Body of pancreas (tissue), 4 donors: ENCODE results near the gene FGF6. TPM values are rescaled to one million over a fixed set of nuclear protein-coding genes. Genes with fewer than 3 reads are reported as not detected.
"Not testable (repeated sequence)": the region's sequence is repeated elsewhere in the genome, so short reads cannot be mapped to it uniquely, and the experiment has no call there.

Experiments
- ATAC-seq: fragments of 150-250 bp; one replicate; pipeline ENCODE4 v1.9.1; 2016
- DNase-seq, 4 donors: peaks; one replicate each; pipeline ENCODE4 v3.0.0-alpha.2; 2019
- H3K27ac ChIP-seq, 4 donors: fragments of 200-600 bp; sonication (generic); 1 replicate in 3 of 4; 2 replicates in 1 of 4; pipeline versions ENCODE4 v1.5.1 to v1.6.1; 2016 to 2019; ENCODE audit warnings: mild to moderate bottlenecking in 1 of 4, mixed read lengths in 1 of 4, moderate library complexity in 1 of 4
- H3K27me3 ChIP-seq, 2 donors: fragments of 200-600 bp; sonication (generic); one replicate each; pipeline ENCODE4 v1.6.0; 2016; ENCODE audit warnings: mild to moderate bottlenecking in 1 of 2
- H3K36me3 ChIP-seq, 2 donors: fragments of 200-600 bp; sonication (generic); replicated peaks in 1 of 2; 2 replicates each; pipeline ENCODE4 v1.5.1; 2016; ENCODE audit warnings: low read depth in 2 of 2; ENCODE audit not compliant: insufficient read depth in 1 of 2
- H3K4me1 ChIP-seq: fragments of 200-600 bp; sonication (generic); one replicate; pipeline ENCODE4 v1.6.0; 2016
- H3K4me3 ChIP-seq, 2 donors: fragments of 200-600 bp; sonication (generic); 1 replicate in 1 of 2; 2 replicates in 1 of 2; pipeline ENCODE4 v1.5.1; 2016 to 2019
- H3K9me3 ChIP-seq, 3 donors: fragments of 200-600 bp; sonication (generic); 1 replicate in 2 of 3; 2 replicates in 1 of 3; pipeline ENCODE4 v1.5.1; 2016
- CTCF ChIP-seq, 7 experiments: fragments of 450-650 bp in 4 of 7; fragments of 200-600 bp in 3 of 7; sonication (generic) in 3 of 7; IDR thresholded peaks; one replicate each; pipeline ENCODE4 v1.5.1; 2016 to 2019; ENCODE audit warnings: antibody characterized with exemption in 7 of 7
- POLR2A ChIP-seq, 3 donors: fragments of 450-650 bp; IDR thresholded peaks; one replicate each; pipeline ENCODE4 v1.6.1; 2016; ENCODE audit warnings: antibody characterized with exemption in 3 of 3, mild to moderate bottlenecking in 2 of 3
- WGBS, 2 donors: methylation state at CpG; one replicate each; pipeline ENCODE4 v1.1.5; 2017; 5-methylcytosine and 5-hydroxymethylcytosine counted together
- intact Hi-C: fragments of 100-400 bp; cut with DNase I; formaldehyde crosslinking; loops from one replicate; pipeline ENCODE4 v1.15.1; 2023
- total RNA-seq, 2 donors: library from RNA; depleted of rRNA; stranded (reverse); fragments of >200 nt; gene quantifications; one replicate each; pipeline ENCODE4 v1.1.0, GENCODE V29; 2016

The FGF6 gene
- total RNA-seq, 2 donors from 2014 or later, result not detected

GRCh38 chr12:4412056-4412455, 33.6 kb downstream of the FGF6 start:
- 70 to 71% methylated on average over 3 of the region's 3 CpGs for WGBS, 2 donors
- peaks cover 0 to 3% of the 10 kb centered on the region in 2 donors for H3K27me3 ChIP-seq
- no peak for DNase-seq
- H3K4me1 ChIP-seq, result no peaks in the 10 kb centered on the region
- no peaks in the 10 kb centered on the region for H3K36me3 ChIP-seq
- no peak for ATAC-seq
- no peaks in the 10 kb centered on the region for H3K9me3 ChIP-seq
- H3K27ac ChIP-seq, result no peak overlapping the region
- TF ChIP-seq POLR2A (IDR thresholded peaks at IDR 0.05), result no peak
- TF ChIP-seq CTCF (IDR thresholded peaks at IDR 0.05), result no peak
- H3K4me3 ChIP-seq, result no peak overlapping the region
- intact Hi-C loops, result no loop called here

- H3K9me3 ChIP-seq, result no peaks in the 10 kb centered on the region
- no peaks in the 10 kb centered on the region for H3K36me3 ChIP-seq
- intact Hi-C loops, result no loop called here
- ATAC-seq (no peak), DNase-seq (no peak)
- H3K27me3 ChIP-seq, result no peaks in the 10 kb centered on the region
- WGBS, 2 donors, result 75 to 76% methylated on average over 3 of the region's 3 CpGs
- H3K4me1 ChIP-seq, result no peaks in the 10 kb centered on the region
- no peak overlapping the region for H3K27ac ChIP-seq
- no peak for TF ChIP-seq POLR2A (IDR thresholded peaks at IDR 0.05)
- no peak for TF ChIP-seq CTCF (IDR thresholded peaks at IDR 0.05)
- no peak overlapping the region for H3K4me3 ChIP-seq
These were observed 38.5 kb downstream of the FGF6 start for GRCh38 chr12:4407136-4407535.

- ATAC-seq, H3K4me1 ChIP-seq, H3K27me3 ChIP-seq, DNase-seq, H3K4me3 ChIP-seq, H3K27ac ChIP-seq, H3K36me3 ChIP-seq, intact Hi-C loops, H3K9me3 ChIP-seq: not testable (repeated sequence)
- 76 to 77% methylated on average over 8 of the region's 8 CpGs for WGBS, 2 donors
These were observed 40.6 kb downstream of the FGF6 start for GRCh38 chr12:4404877-4405637.

- Histone ChIP-seq H3K27me3 (no peaks in the 10 kb centered on the region), H3K27ac (no peak overlapping the region), H3K4me1 (no peaks in the 10 kb centered on the region), H3K4me3 (no peak overlapping the region), H3K36me3 (no peaks in the 10 kb centered on the region), H3K9me3 (no peaks in the 10 kb centered on the region)
- TF ChIP-seq POLR2A (IDR thresholded peaks at IDR 0.05) (no peak), CTCF (IDR thresholded peaks at IDR 0.05) (no peak)
- DNase-seq, result no peak
- no peak for ATAC-seq
- intact Hi-C loops, result no loop called here
- WGBS, 2 donors, result 68 to 70% methylated on average over 3 to 4 of the region's 4 CpGs
These were observed 42.6 kb downstream of the FGF6 start for GRCh38 chr12:4402996-4403395.

GRCh38 chr12:4401117-4401516, 44.5 kb downstream of the FGF6 start:
- WGBS, 2 donors, result 62% methylated on average over 3 of the region's 3 CpGs
- Histone ChIP-seq H3K27me3 (no peaks in the 10 kb centered on the region), H3K9me3 (no peaks in the 10 kb centered on the region), H3K4me3 (no peak overlapping the region), H3K36me3 (no peaks in the 10 kb centered on the region), H3K27ac (no peak overlapping the region), H3K4me1 (no peaks in the 10 kb centered on the region)
- intact Hi-C loops, result no loop called here
- TF ChIP-seq POLR2A (IDR thresholded peaks at IDR 0.05) (no peak), CTCF (IDR thresholded peaks at IDR 0.05) (no peak)
- DNase-seq (no peak), ATAC-seq (no peak)
